Measurements from ENCODE around the gene OR7D4.
"Not testable (repeated sequence)": the region's sequence is repeated elsewhere in the genome, so short reads cannot be mapped to it uniquely, and the experiment has no call there.

Gene OR7D4

DNA sequence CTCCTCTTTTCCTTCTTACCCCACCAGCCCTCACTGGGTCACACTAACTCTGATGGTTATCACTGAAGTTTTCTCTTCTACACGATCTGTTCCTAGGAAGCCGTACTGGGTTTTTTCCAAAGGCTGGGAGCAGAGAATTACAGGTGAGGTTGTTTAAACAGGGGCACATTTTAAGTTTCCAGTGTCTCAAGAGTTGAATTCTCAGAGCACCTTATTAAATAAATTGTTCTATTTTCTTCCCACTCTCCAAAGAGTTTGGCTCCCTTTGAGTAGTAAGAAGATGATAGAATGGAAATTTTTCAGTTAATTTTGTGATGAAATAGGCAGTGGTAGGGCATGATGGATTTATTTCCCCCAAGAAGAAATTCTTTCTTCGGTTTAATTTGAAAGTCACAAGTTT, at the start of gene OR7D4:
Gene OR7D4, minus strand, starts transcription at position 101 of the 400 bp plus-strand sequence. CDS start 4,752 bp downstream, outside the sequence.
- in situ Hi-C loops (cut with MboI; ENCODE audit: low pct_unique_long_range_greater_than_20kb, low sequenced_read_pairs): no loop called here
- no peak for DNase-seq

GRCh38 chr19:9251236-9251635, 31.8 kb upstream of the OR7D4 start:
- in situ Hi-C loops (cut with MboI; ENCODE audit: low pct_unique_long_range_greater_than_20kb, low sequenced_read_pairs): no loop called here
- no peak for DNase-seq

DNA sequence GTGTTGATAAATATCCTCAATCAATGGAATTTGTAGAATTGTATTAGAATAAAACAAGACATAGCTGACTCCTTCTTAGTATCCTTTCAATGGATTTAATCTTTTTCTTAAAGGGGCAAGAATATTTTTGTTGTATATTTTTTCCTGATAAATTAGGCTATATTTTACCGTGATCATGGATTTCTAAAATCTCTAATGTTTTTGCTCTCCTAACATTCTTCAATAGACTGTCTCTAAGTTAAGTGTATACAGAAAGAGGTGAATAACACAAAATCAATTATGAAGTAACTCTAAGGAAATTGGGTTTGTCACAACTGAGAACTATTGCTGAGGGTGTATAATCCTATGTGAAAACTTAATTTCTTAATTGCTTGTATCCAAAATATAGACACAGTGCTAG, 31.2 kb upstream of the OR7D4 start, which contains the start of gene OR7E24:
Gene OR7E24, plus strand, starts transcription at position 301 of the 400 bp plus-strand sequence. CDS start 114 bp downstream, outside the sequence.
- no peak for DNase-seq
- in situ Hi-C loops (cut with MboI; ENCODE audit: low pct_unique_long_range_greater_than_20kb, low sequenced_read_pairs): no loop called here

GRCh38 chr19:9205501-9206113, 13.8 kb downstream of the OR7D4 start:
- peak; percentile 66 for DNase-seq
- in situ Hi-C loops (cut with MboI; ENCODE audit: low pct_unique_long_range_greater_than_20kb, low sequenced_read_pairs): no loop called here

DNA sequence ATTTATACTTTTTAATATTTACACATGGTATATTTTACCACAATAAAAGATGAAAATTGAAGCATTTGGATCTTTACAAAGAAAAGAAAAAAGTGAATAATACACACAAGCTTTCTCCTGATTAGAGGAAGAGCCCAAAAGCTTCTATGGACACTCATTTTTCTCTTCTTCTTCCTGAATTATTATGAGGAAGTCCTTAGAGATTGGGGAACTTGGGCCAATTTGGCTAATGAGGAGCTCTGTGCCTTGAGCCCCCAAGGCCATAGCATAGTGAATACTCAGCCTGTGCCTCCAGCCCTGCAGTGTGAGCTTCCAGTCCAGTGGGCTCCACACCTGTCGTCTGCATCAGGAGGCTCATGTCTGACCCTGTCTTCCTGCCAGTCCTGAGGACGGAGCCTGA, 21.3 kb downstream of the OR7D4 start:
- DNase-seq; in situ Hi-C loops (cut with MboI; ENCODE audit: low pct_unique_long_range_greater_than_20kb, low sequenced_read_pairs): not testable (repeated sequence)

- in situ Hi-C loops (cut with MboI; ENCODE audit: low pct_unique_long_range_greater_than_20kb, low sequenced_read_pairs): no loop called here
- no peak for DNase-seq
Measured at GRCh38 chr19:9189535-9189934, 29.9 kb downstream of the OR7D4 start.

- in situ Hi-C loops (cut with MboI; ENCODE audit: low pct_unique_long_range_greater_than_20kb, low sequenced_read_pairs): no loop called here
- no peak for DNase-seq
Measured at GRCh38 chr19:9187191-9187590, 32.2 kb downstream of the OR7D4 start.

- in situ Hi-C loops (cut with MboI; ENCODE audit: low pct_unique_long_range_greater_than_20kb, low sequenced_read_pairs): no loop called here
- no peak for DNase-seq
Measured at GRCh38 chr19:9183000-9183399, 36.4 kb downstream of the OR7D4 start.

DNA sequence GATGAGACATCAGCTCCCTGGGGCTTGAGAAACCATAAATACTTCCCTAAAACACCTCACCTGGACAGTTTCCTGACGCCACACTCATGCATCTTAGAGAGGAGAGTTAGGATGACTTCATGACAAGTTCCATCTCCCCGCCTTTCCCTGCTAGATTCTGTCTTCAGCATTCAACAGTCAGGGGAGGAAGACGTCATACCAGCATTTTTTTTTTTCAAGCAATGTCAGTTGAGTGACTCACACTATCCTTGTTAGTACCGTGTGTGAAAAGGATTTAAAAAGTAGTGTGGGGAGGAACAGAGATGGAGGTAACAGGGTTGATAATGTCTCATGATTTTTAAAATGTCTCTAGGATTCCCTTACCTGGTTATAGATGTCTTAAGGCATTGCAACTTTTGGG, 40.5 kb downstream of the OR7D4 start, which contains the start of gene OR7D2:
Gene OR7D2, plus strand, starts transcription at position 79 of the 400 bp plus-strand sequence. CDS start 6,803 bp downstream, outside the sequence.
- in situ Hi-C loops (cut with MboI; ENCODE audit: low pct_unique_long_range_greater_than_20kb, low sequenced_read_pairs): no loop called here
- DNase-seq: no peak

- no peak for DNase-seq
- in situ Hi-C loops (cut with MboI; ENCODE audit: low pct_unique_long_range_greater_than_20kb, low sequenced_read_pairs): no loop called here
Measured at GRCh38 chr19:9175326-9175725, 44.1 kb downstream of the OR7D4 start.

DNA sequence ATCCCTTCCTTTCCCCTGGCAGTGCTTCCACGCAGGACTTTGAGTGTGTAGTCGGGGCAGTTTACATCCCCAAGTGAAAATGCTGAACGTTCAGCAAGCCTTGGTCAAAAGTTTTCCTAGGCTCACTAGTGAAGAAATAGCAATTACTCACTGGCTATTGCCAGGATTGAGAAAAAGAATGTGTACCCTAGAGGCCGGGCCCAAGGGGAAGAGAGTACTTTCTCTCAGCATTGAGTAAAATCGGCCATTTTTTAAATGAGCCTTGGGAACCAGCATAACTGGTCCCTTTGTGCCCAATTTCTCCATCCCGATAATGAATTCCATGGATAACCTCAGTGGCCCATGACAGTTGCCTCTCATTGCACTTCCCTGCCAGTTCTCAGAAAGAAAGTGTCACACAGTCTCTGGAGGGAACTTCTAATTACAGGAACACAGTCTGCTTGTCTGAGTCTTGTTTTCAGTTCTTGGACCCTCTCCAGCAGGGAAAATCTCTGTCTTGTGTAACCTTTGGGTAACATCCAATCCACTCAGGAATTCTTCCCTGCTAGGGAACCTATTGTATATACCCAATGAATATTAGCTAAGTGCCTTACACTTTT, 47.9 kb downstream of the OR7D4 start:
- in situ Hi-C loops (cut with MboI; ENCODE audit: low pct_unique_long_range_greater_than_20kb, low sequenced_read_pairs): no loop called here
- DNase-seq: no peak

DNA sequence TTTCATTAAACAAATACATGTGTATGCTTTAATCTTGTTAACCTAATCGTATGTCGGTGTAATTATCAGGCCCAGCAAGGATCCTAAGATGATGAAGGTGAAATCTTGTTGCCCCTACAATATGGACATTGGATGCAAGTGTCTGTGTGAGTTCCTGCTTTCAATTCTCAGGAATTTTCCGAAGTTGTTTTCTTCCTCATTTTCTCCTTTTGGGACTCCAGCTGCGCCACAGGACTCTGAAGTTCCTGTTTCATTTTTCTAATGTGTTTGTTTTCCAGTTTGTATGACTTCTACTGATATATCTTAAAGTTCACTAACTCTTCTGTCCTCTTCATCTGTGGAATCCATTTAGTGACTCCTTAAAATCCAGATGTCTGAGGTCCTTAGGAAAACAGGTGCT, 52.5 kb downstream of the OR7D4 start:
- in situ Hi-C loops (cut with MboI; ENCODE audit: low pct_unique_long_range_greater_than_20kb, low sequenced_read_pairs): no loop called here
- no peak for DNase-seq

DNA sequence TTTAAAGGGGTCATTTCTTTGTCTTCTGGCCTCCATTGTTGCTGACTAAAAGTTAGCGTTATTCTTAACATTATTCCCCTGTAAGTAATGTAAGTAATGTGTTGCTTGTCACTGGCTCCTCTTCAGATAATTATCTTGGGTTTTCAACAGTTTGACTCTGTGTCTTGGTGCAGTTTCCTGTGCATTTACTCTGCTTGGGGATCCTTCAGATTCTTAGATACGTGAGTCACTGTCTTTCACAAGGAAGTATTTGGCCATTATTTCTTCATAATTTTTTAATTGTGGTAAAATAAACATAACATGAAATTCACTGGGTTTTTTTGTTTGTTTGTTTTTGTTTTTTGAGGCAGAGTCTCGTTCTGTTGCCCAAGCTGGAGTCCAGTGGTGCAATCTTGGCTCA, 54.1 kb downstream of the OR7D4 start:
- no peak for DNase-seq
- in situ Hi-C loops (cut with MboI; ENCODE audit: low pct_unique_long_range_greater_than_20kb, low sequenced_read_pairs): no loop called here

DNA sequence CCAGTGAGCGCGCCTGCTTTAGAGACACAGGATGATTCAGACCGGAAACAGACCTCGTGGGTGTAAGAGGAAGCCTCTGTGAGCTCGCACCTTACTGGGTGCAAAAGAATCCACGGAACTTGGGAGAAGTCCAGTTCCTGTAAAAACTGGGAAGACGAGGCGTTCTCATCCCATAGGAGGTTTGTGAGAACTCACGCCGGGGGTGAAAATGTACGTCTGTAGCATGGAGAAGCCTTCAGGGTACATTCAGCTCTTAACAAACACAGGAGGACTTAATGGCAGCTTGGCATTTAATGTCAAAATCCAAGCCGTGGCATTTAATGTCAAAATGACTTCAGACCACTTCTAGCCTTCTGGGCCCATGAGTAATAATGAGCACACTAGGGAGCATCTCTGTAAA, 58.0 kb downstream of the OR7D4 start:
- in situ Hi-C loops (cut with MboI; ENCODE audit: low pct_unique_long_range_greater_than_20kb, low sequenced_read_pairs): no loop called here
- DNase-seq: no peak

All from KBM-7 (cell line).